PC-3 (cell line): ENCODE data around the gene KCTD2. TPM values are rescaled to one million over a fixed set of nuclear protein-coding genes. Genes with fewer than 3 reads are reported as not detected.
A peak's percentile ranks its signal among the peaks of the same experiment; 100 is the strongest.

Experiments
- ATAC-seq: fragments of 200-7000 bp; cut with Tn5 transposase; 2 replicates; pipeline ENCODE4 v1.9.1; 2020; ENCODE audit warnings: mild to moderate bottlenecking, moderate library complexity
- BruUV-seq: library from RNA; stranded (reverse); fragments of 400-500 nt; replicated peaks from 2 replicates; lab custom pipeline; 2021; lab: Mats Ljungman, UMichigan
- CTCF ChIA-PET: fragments of 300-600 bp; sonication (Branson Sonifier 250); formaldehyde crosslinking; loops from one replicate; lab custom pipeline; 2022; ENCODE audit warnings: antibody characterized with exemption; lab: Charles Lee
- POLR2A ChIA-PET: fragments of 300-600 bp; sonication (Branson Sonifier 250); formaldehyde crosslinking; loops from one replicate; lab custom pipeline; 2022; ENCODE audit warnings: antibody characterized with exemption; ENCODE audit not compliant: unreplicated experiment; lab: Charles Lee
- DNase-seq: peaks from one replicate; pipeline ENCODE4 v3.0.0-alpha.2; 2015
- H2AFZ ChIP-seq: fragments of 300-600 bp; sonication (generic); 2 replicates; pipeline ENCODE4 v1.6.0; 2016; ENCODE audit warnings: antibody characterized with exemption, low read length
- H3F3A ChIP-seq: fragments of 300-600 bp; sonication (generic); one replicate; pipeline ENCODE4 v1.6.0; 2017; ENCODE audit warnings: antibody characterized with exemption, low read length, control low read depth, mild to moderate bottlenecking; ENCODE audit not compliant: unreplicated experiment
- H3K27ac ChIP-seq: fragments of 300-600 bp; sonication (generic); 2 replicates; pipeline ENCODE4 v1.5.1; 2016; ENCODE audit warnings: mild to moderate bottlenecking, low read length
- H3K27me3 ChIP-seq: fragments of 300-600 bp; sonication (generic); 2 replicates; pipeline ENCODE4 v1.6.1; 2016; ENCODE audit warnings: low read length, mixed read lengths
- H3K36me3 ChIP-seq: fragments of 300-600 bp; sonication (generic); 2 replicates; pipeline ENCODE4 v1.6.1; 2016; ENCODE audit warnings: low read depth, mixed run types, low read length, mixed read lengths
- H3K4me1 ChIP-seq: fragments of 300-600 bp; sonication (generic); 2 replicates; pipeline ENCODE4 v1.5.1; 2016; ENCODE audit warnings: low read length; ENCODE audit not compliant: insufficient read depth
- H3K4me2 ChIP-seq: fragments of 300-600 bp; sonication (generic); 2 replicates; pipeline ENCODE4 v1.6.0; 2016; ENCODE audit warnings: low read length
- H3K4me3 ChIP-seq: fragments of 300-600 bp; sonication (generic); 2 replicates; pipeline ENCODE4 v1.5.1; 2016; ENCODE audit warnings: mild to moderate bottlenecking, low read length, mixed read lengths
- H3K79me2 ChIP-seq: fragments of 300-600 bp; sonication (generic); 2 replicates; pipeline ENCODE4 v1.6.1; 2017; ENCODE audit warnings: low read length, mixed read lengths
- H3K9ac ChIP-seq: fragments of 300-600 bp; sonication (generic); 2 replicates; pipeline ENCODE4 v1.6.0; 2016; ENCODE audit warnings: mild to moderate bottlenecking, low read length
- H3K9me2 ChIP-seq: fragments of 300-600 bp; sonication (generic); replicated peaks from 2 replicates; pipeline ENCODE4 v1.6.1; 2016; ENCODE audit warnings: mixed run types, low read length, mixed read lengths
- H3K9me3 ChIP-seq: fragments of 300-600 bp; sonication (generic); 2 replicates; pipeline ENCODE4 v1.6.1; 2016; ENCODE audit warnings: low read length, mixed read lengths
- H4K20me1 ChIP-seq: fragments of 300-600 bp; sonication (generic); 2 replicates; pipeline ENCODE4 v1.6.1; 2016; ENCODE audit warnings: low read length, mixed read lengths
- EZH2 ChIP-seq: fragments of 300-600 bp; sonication (generic); IDR thresholded peaks from one replicate; pipeline ENCODE4 v1.6.1; 2017; ENCODE audit warnings: antibody characterized with exemption, mild to moderate bottlenecking, low read length; ENCODE audit not compliant: unreplicated experiment
- EZH2phosphoT487 ChIP-seq: fragments of 300-600 bp; sonication (generic); IDR thresholded peaks from 2 replicates; pipeline ENCODE4 v1.6.1; 2018; ENCODE audit warnings: mild to moderate bottlenecking, antibody characterized with exemption, low read length, borderline replicate concordance
- intact Hi-C: fragments of 100-400 bp; cut with micrococcal nuclease; formaldehyde crosslinking; loops from 2 replicates; pipeline ENCODE4 v1.9.0; 2023
- total RNA-seq: library from RNA; depleted of rRNA; stranded (reverse); fragments of >200 nt; gene quantifications from 2 replicates; pipeline ENCODE4 v1.2.3, GENCODE V29; 2014
- TF ChIP-seq, protein P1 (sequence below): fragments of 300-600 bp; sonication (generic); conservative IDR thresholded peaks from 2 replicates; pipeline ENCODE4 v1.5.1; 2017; ENCODE audit warnings: antibody characterized with exemption, low read depth, mild to moderate bottlenecking, low read length

KCTD2 gene
- total RNA-seq, 1 experiment from 2014 or later: 28.0 TPM

DNA sequence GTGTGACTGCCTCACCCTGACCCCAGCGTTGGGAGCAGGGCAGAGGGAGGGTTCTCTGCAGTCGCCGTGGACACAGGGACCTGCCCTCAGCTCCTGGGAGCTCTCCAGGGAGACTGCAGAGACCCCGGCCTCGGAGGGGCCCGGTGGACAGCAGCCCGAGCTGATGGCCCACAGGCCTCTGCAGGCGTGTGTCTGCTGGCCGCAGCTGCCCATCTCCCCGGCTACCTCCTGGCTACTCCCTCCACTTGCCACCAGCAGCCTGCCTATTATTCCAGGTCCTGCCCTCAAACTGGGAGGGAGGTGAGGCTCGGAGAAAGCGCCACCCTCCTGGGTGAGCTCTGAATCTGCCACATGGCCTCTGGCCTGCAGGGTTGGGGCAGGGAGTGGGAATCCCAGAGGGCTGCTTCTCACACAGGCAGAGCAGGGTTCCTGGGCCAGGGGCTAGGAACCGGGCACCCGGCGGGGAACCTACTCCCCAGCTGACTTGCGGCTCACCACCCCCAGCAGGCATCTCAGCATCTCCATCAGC, 47.9 kb downstream of the KCTD2 start:
- CTCF ChIA-PET: no interaction called here
- no peaks in the 10 kb centered on the region for H3K79me2 ChIP-seq
- POLR2A ChIA-PET: interaction anchor here (0.6 kb wide), 1 partner anchor 912 kb away, joined by 5 read pairs; no protein-coding TSS in a partner anchor
- H3K27ac ChIP-seq: peak overlapping the region; percentile 87
- H3K36me3 ChIP-seq: no peaks in the 10 kb centered on the region
- no peaks in the 10 kb centered on the region for H3K9me2 ChIP-seq
- BruUV-seq: no TSS peak
- ATAC-seq (no peak), DNase-seq (no peak)
- no peaks in the 10 kb centered on the region for H3F3A ChIP-seq
- no peaks in the 10 kb centered on the region for H3K9me3 ChIP-seq
- no peaks in the 10 kb centered on the region for H3K27me3 ChIP-seq
- H3K4me2 ChIP-seq: no peak overlapping the region
- no peak overlapping the region for H2AFZ ChIP-seq
- H3K4me1 ChIP-seq: peaks cover 33% of the 10 kb centered on the region
- intact Hi-C loops: no loop called here
- no peaks in the 10 kb centered on the region for H4K20me1 ChIP-seq
- TF ChIP-seq EZH2phosphoT487 (no peak), EZH2 (no peak)
- TF ChIP-seq, protein P1, sequence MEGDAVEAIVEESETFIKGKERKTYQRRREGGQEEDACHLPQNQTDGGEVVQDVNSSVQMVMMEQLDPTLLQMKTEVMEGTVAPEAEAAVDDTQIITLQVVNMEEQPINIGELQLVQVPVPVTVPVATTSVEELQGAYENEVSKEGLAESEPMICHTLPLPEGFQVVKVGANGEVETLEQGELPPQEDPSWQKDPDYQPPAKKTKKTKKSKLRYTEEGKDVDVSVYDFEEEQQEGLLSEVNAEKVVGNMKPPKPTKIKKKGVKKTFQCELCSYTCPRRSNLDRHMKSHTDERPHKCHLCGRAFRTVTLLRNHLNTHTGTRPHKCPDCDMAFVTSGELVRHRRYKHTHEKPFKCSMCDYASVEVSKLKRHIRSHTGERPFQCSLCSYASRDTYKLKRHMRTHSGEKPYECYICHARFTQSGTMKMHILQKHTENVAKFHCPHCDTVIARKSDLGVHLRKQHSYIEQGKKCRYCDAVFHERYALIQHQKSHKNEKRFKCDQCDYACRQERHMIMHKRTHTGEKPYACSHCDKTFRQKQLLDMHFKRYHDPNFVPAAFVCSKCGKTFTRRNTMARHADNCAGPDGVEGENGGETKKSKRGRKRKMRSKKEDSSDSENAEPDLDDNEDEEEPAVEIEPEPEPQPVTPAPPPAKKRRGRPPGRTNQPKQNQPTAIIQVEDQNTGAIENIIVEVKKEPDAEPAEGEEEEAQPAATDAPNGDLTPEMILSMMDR: no peak
- H3K9ac ChIP-seq: no peak overlapping the region
- H3K4me3 ChIP-seq: no peak overlapping the region

DNA sequence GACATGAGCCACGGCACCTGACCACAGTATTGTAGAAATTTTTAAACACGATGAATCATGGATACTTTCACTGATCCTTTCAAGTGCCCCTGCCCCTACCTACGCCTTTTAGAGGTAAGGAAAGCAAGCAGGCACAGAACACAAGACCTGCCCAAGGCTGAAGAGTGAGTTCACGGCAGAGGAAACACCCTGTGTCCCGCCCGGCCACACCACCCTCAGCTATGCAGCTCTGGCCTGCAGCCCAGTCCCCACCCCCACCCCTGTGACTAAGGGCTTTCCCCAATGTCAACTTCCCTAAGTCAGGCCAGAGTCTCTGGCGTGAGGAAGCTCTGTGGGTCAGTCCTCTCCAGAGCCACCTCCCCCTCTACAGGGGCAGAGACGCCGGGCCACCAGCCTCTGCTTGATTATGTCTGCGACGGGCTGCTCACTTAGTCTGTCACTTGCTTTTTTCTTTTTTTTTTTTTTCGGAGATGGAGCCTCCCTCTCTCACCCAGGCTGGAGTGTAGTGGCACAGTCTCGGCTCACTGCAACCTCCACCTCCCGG, 49.1 kb downstream of the KCTD2 start:
- Histone ChIP-seq H3F3A (no peaks in the 10 kb centered on the region), H2AFZ (peak overlapping the region; percentile 40), H3K9me3 (no peaks in the 10 kb centered on the region), H3K4me2 (peak overlapping the region; percentile 62), H3K4me3 (no peak overlapping the region), H3K27me3 (no peaks in the 10 kb centered on the region), H3K9me2 (no peaks in the 10 kb centered on the region), H3K79me2 (no peaks in the 10 kb centered on the region), H3K4me1 (peaks cover 33% of the 10 kb centered on the region), H4K20me1 (no peaks in the 10 kb centered on the region), H3K36me3 (no peaks in the 10 kb centered on the region), H3K27ac (peak overlapping the region; percentile 87), H3K9ac (peak overlapping the region; percentile 51)
- ChIA-PET CTCF (interaction anchor here (0.5 to 1.6 kb wide), 8 partner anchors 10 to 105 kb away, joined by 3 to 8 read pairs (median 4); partner anchors contain the start of gene ATP5PD), POLR2A (interaction anchor here (0.5 to 0.9 kb wide), 6 partner anchors 11 to 272 kb away, joined by 3 to 42 read pairs (median 5); partner anchors contain the start of gene ARMC7)
- no TSS peak for BruUV-seq
- intact Hi-C loops: no loop called here
- ATAC-seq (peak; percentile 99), DNase-seq (peak; percentile 99)
- no peak for TF ChIP-seq EZH2phosphoT487
- TF ChIP-seq, protein P1: no peak
- TF ChIP-seq EZH2: no peak

DNA sequence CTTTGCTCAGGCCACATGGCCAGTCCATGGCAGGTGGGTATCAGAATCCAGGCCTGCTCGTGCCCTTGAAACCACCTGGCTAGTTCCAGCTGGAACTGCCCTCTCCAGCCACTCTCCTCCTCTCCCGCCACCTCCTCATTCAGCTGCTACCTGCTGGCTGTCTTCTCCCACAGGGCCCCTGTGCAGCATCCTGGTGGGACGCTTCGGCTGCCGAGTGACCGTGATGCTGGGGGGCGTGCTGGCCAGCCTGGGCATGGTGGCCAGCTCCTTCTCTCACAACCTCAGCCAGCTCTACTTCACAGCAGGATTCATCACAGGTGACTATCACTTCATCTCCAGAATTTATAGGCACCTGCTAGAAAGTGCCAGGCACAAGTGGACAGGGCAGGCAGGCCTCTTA, 50.8 kb downstream of the KCTD2 start:
- ChIA-PET POLR2A (no interaction called here), CTCF (interaction anchor here (0.5 to 0.6 kb wide), 2 partner anchors 38 to 44 kb away, joined by 3 to 4 read pairs; no protein-coding TSS in a partner anchor)
- Histone ChIP-seq H3K4me2 (no peak overlapping the region), H3K4me3 (no peak overlapping the region), H2AFZ (no peak overlapping the region), H3K27me3 (no peaks in the 10 kb centered on the region), H4K20me1 (no peaks in the 10 kb centered on the region), H3K9ac (no peak overlapping the region), H3K27ac (no peak overlapping the region), H3K79me2 (no peaks in the 10 kb centered on the region), H3K4me1 (peaks cover 30% of the 10 kb centered on the region), H3K36me3 (no peaks in the 10 kb centered on the region), H3K9me2 (no peaks in the 10 kb centered on the region), H3F3A (no peaks in the 10 kb centered on the region), H3K9me3 (no peaks in the 10 kb centered on the region)
- no TSS peak for BruUV-seq
- no peak for TF ChIP-seq EZH2
- TF ChIP-seq, protein P1: no peak
- DNase-seq (no peak), ATAC-seq (no peak)
- intact Hi-C loops: no loop called here
